Keratinocyte (primary cell): ENCODE results near the gene SQOR.

Experiments used
- CTCF ChIP-seq, 3 experiments: IDR thresholded peaks in 1 of 3; conservative IDR thresholded peaks in 1 of 3; optimal IDR thresholded peaks in 1 of 3; 2 replicates in 2 of 3; 3 replicates in 1 of 3; pipeline versions ENCODE3 to v1.5.1; 2011; ENCODE audit warnings: low read length in 3 of 3, mild to moderate bottlenecking in 3 of 3, moderate library complexity in 2 of 3, control low read depth in 1 of 3, inconsistent platforms in 1 of 3; ENCODE audit not compliant: insufficient read depth in 2 of 3; ENCODE audit errors: extremely low read depth in 1 of 3
- EZH2 ChIP-seq: IDR thresholded peaks from one replicate; pipeline ENCODE4 v1.6.1; 2012; ENCODE audit warnings: inconsistent platforms, mild to moderate bottlenecking, low read length, moderate library complexity

- peak in 1 of 3 experiments; percentile 9 for TF ChIP-seq CTCF (optimal IDR thresholded peaks at IDR 0.05 in 1 of 3, IDR thresholded peaks at IDR 0.05 in 1 of 3, conservative IDR thresholded peaks at IDR 0.05 in 1 of 3; ENCODE audit: extremely low read depth in 1 of 3, insufficient read depth in 2 of 3, low read length in 3 of 3)
- TF ChIP-seq EZH2, result no peak
Measured at GRCh38 chr15:45666119-45666875, 31.5 kb downstream of the SQOR start.
